Gastrocnemius medialis (tissue), 4 donors: Measurements from ENCODE around the gene HS3ST3A1.

ENCODE experiments used
- CTCF ChIP-seq, 5 experiments: fragments of 450-650 bp in 3 of 5; fragments of 200-600 bp in 2 of 5; sonication (generic) in 2 of 5; IDR thresholded peaks in 4 of 5; conservative IDR thresholded peaks in 1 of 5; 1 replicate in 4 of 5; 2 replicates in 1 of 5; pipeline ENCODE4 v1.5.1; 2016 to 2019; ENCODE audit warnings: antibody characterized with exemption in 5 of 5, mild to moderate bottlenecking in 3 of 5, moderate library complexity in 3 of 5
- POLR2A ChIP-seq, 2 donors: fragments of 450-650 bp; IDR thresholded peaks; one replicate each; pipeline ENCODE4 v1.6.1; 2017; ENCODE audit warnings: antibody characterized with exemption in 2 of 2, mild to moderate bottlenecking in 2 of 2, moderate library complexity in 2 of 2

- no peak for TF ChIP-seq CTCF (IDR thresholded peaks at IDR 0.05 in 4 of 5, conservative IDR thresholded peaks at IDR 0.05 in 1 of 5)
- no peak for TF ChIP-seq POLR2A (IDR thresholded peaks at IDR 0.05)
These were observed 61.2 kb downstream of the HS3ST3A1 start for GRCh38 chr17:13540546-13540945.
